GM19238 (cell line): ENCODE data around the gene PLSCR5.

Source experiments
- DNase-seq: peaks from one replicate; pipeline ENCODE4 v3.0.0; 2011; ENCODE audit warnings: low spot score; ENCODE audit not compliant: insufficient read length

PLSCR5 gene

GRCh38 chr3:146544002-146544928, 60.9 kb downstream of the PLSCR5 start, which contains the start of gene PLSCR1:
Gene PLSCR1, minus strand, starts transcription at chr3:146544607. Its CDS starts 8,055 bp downstream, at chr3:146536552.
- peak; percentile 62 for DNase-seq

- no peak for DNase-seq
Measured at GRCh38 chr3:146543461-146544001, 61.6 kb downstream of the PLSCR5 start.

GRCh38 chr3:146542978-146543377, 62.2 kb downstream of the PLSCR5 start:
- no peak for DNase-seq

- no peak for DNase-seq
Measured at GRCh38 chr3:146542179-146542578, 63.0 kb downstream of the PLSCR5 start.

GRCh38 chr3:146540978-146541377, 64.2 kb downstream of the PLSCR5 start:
- no peak for DNase-seq

DNA sequence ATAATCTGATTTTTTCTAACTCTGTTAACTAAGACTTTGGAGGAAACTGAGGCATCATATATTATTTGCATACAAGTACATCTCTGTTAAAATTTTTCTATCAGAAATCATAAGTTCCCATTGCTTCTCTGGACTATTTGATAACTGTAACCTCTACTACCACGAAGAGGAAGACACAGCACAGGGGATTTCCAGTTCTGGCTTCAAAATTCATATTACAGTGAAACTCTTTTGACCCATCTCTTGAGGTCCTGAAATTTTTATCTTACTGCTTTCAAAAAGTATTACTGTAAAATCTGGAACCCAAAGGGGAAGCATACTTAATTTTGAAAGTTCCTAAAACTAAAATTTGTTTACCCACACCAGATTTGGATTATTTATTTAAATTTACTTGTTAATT, 64.9 kb downstream of the PLSCR5 start:
- DNase-seq = no peak

GRCh38 chr3:146539315-146539714, 65.8 kb downstream of the PLSCR5 start:
- no peak for DNase-seq

DNA sequence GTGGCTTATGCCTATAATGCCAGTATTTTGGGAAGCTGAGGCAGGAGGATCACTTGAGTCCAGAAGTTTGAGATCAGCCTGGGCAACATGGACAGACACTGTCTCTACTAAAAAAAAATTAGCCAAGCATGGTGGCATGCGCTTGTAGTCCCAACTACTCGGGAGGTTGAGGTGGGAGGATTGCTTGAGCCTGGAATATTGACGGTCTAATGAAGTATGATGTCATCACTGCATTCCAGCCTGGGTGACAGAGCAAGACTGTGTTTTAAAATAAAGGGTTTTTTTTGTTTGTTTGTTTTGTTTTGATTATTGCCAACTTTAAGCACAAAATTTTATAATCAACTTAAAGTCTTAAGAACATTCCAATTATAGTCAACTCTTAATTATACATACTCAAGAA, 67.5 kb downstream of the PLSCR5 start:
- no peak for DNase-seq

GRCh38 chr3:146536681-146537080, 68.5 kb downstream of the PLSCR5 start:
- no peak for DNase-seq
